IMR-90 (cell line): ENCODE measurements around the gene BEAN1. TPM values are rescaled to one million over a fixed set of nuclear protein-coding genes. Genes with fewer than 3 reads are reported as not detected.

Experiments
- ATAC-seq: fragments of 200-7000 bp; cut with Tn5 transposase; 2 replicates; pipeline ENCODE4 v1.9.1; 2020; ENCODE audit warnings: low read depth, mild to moderate bottlenecking, moderate library complexity
- BruUV-seq: library from RNA; stranded (reverse); fragments of 400-500 nt; replicated peaks from 2 replicates; lab custom pipeline; 2021; lab: Mats Ljungman, UMichigan
- CTCF ChIA-PET: fragments of 300-600 bp; formaldehyde crosslinking; extraction: SDS; loops from one replicate; lab custom pipeline; 2021; ENCODE audit warnings: antibody characterized with exemption; lab: Yijun Ruan, JAX
- POLR2A ChIA-PET: fragments of 300-600 bp; sonication (Branson Sonifier 250); formaldehyde crosslinking; loops from one replicate; lab custom pipeline; 2022; ENCODE audit warnings: antibody characterized with exemption; ENCODE audit not compliant: unreplicated experiment; lab: Charles Lee
- DNase-seq: peaks from one replicate; pipeline ENCODE4 v3.0.0; 2013
- H2AFZ ChIP-seq: replicated peaks from 2 replicates; pipeline ENCODE3; 2013; ENCODE audit warnings: low read length, mild to moderate bottlenecking; ENCODE audit not compliant: poor library complexity
- H2AK5ac ChIP-seq: 2 replicates; pipeline ENCODE4 v1.6.1; 2013; ENCODE audit warnings: low read depth, low read length, inconsistent platforms
- H2AK9ac ChIP-seq: replicated peaks from 2 replicates; pipeline ENCODE3; 2013; ENCODE audit warnings: mild to moderate bottlenecking, low read depth, low read length, moderate library complexity; ENCODE audit not compliant: poor library complexity
- H2BK120ac ChIP-seq: 2 replicates; pipeline ENCODE4 v1.6.1; 2013; ENCODE audit warnings: low read depth, low read length, inconsistent platforms
- H2BK15ac ChIP-seq: 3 replicates; pipeline ENCODE4 v1.6.1; 2013; ENCODE audit warnings: low read depth, low read length, inconsistent platforms
- H2BK20ac ChIP-seq: 2 replicates; pipeline ENCODE4 v1.6.1; 2013; ENCODE audit warnings: low read depth, mild to moderate bottlenecking, inconsistent platforms, low read length, moderate library complexity
- H2BK5ac ChIP-seq: 2 replicates; pipeline ENCODE4 v1.6.1; 2013; ENCODE audit warnings: mild to moderate bottlenecking, low read depth, low read length, inconsistent platforms; ENCODE audit not compliant: poor library complexity, severe bottlenecking
- H3K14ac ChIP-seq: replicated peaks from 2 replicates; pipeline ENCODE4 v1.6.1; 2013; ENCODE audit warnings: low read depth, low read length, inconsistent platforms
- H3K18ac ChIP-seq: 2 replicates; pipeline ENCODE4 v1.6.1; 2013; ENCODE audit warnings: low read depth, low read length, control low read depth
- H3K23ac ChIP-seq: 2 replicates; pipeline ENCODE4 v1.6.1; 2013; ENCODE audit warnings: low read depth, low read length, inconsistent platforms
- H3K27ac ChIP-seq: 2 replicates; pipeline ENCODE4 v1.5.1; 2013; ENCODE audit warnings: mild to moderate bottlenecking, control low read depth, low read length; ENCODE audit not compliant: insufficient read depth
- H3K27me3 ChIP-seq: 2 replicates; pipeline ENCODE4 v1.6.1; 2013; ENCODE audit warnings: low read length; ENCODE audit not compliant: control insufficient read depth, insufficient read depth
- H3K36me3 ChIP-seq: 2 replicates; pipeline ENCODE4 v1.6.1; 2013; ENCODE audit warnings: low read length, mixed read lengths; ENCODE audit not compliant: control insufficient read depth, insufficient read depth
- H3K4ac ChIP-seq: 2 replicates; pipeline ENCODE4 v1.6.1; 2013; ENCODE audit warnings: low read depth, low read length, inconsistent platforms
- H3K4me1 ChIP-seq: 2 replicates; pipeline ENCODE4 v1.6.1; 2013; ENCODE audit warnings: low read length, mixed read lengths; ENCODE audit not compliant: control insufficient read depth, insufficient read depth
- H3K4me2 ChIP-seq: 2 replicates; pipeline ENCODE4 v1.6.1; 2013; ENCODE audit warnings: low read depth, mild to moderate bottlenecking, control low read depth, low read length, moderate library complexity
- H3K4me3 ChIP-seq: 2 replicates; pipeline ENCODE4 v1.5.1; 2013; ENCODE audit warnings: low read depth, mild to moderate bottlenecking, control low read depth, low read length, moderate library complexity; ENCODE audit not compliant: insufficient read depth
- H3K56ac ChIP-seq: 2 replicates; pipeline ENCODE4 v1.6.1; 2013; ENCODE audit warnings: low read length, inconsistent platforms; ENCODE audit not compliant: insufficient read depth; ENCODE audit errors: extremely low read depth
- H3K79me1 ChIP-seq, 2 experiments: 2 replicates each; pipeline ENCODE4 v1.6.1; 2013; ENCODE audit warnings: low read length in 2 of 2, inconsistent platforms in 1 of 2, low read depth in 1 of 2
- H3K9ac ChIP-seq: 2 replicates; pipeline ENCODE4 v1.6.1; 2013; ENCODE audit warnings: low read depth, low read length, control low read depth
- H3K9me1 ChIP-seq: 2 replicates; pipeline ENCODE4 v1.6.1; 2013; ENCODE audit warnings: low read length, inconsistent platforms; ENCODE audit not compliant: insufficient read depth
- H3K9me3 ChIP-seq: 2 replicates; pipeline ENCODE4 v1.6.1; 2013; ENCODE audit warnings: low read length; ENCODE audit not compliant: control insufficient read depth, insufficient read depth
- H4K20me1 ChIP-seq: 2 replicates; pipeline ENCODE4 v1.6.1; 2013; ENCODE audit warnings: low read length, inconsistent platforms; ENCODE audit not compliant: insufficient read depth
- H4K5ac ChIP-seq: 2 replicates; pipeline ENCODE4 v1.6.1; 2013; ENCODE audit warnings: mild to moderate bottlenecking, low read depth, low read length, control low read depth
- H4K8ac ChIP-seq, 2 experiments: 2 replicates each; pipeline ENCODE4 v1.6.1; 2013; ENCODE audit warnings: low read depth in 2 of 2, low read length in 2 of 2, control low read depth in 1 of 2, inconsistent platforms in 1 of 2
- H4K91ac ChIP-seq: 2 replicates; pipeline ENCODE4 v1.6.1; 2013; ENCODE audit warnings: low read depth, low read length, inconsistent platforms; ENCODE audit not compliant: insufficient read depth
- CHD1 ChIP-seq: IDR thresholded peaks from 2 replicates; pipeline ENCODE4 v1.6.1; 2012; ENCODE audit warnings: low read depth, low read length, improper control_type of control experiment
- ELK1 ChIP-seq: fragments of 150-350 bp; IDR thresholded peaks from 2 replicates; pipeline ENCODE4 v1.6.1; 2016; ENCODE audit warnings: low read depth, mild to moderate bottlenecking, low read length, moderate library complexity, borderline replicate concordance
- MXI1 ChIP-seq: IDR thresholded peaks from 2 replicates; pipeline ENCODE4 v1.6.1; 2012; ENCODE audit warnings: low read depth, mild to moderate bottlenecking, low read length, moderate library complexity, borderline replicate concordance
- NFE2L2 ChIP-seq: fragments of 150-350 bp; IDR thresholded peaks from 2 replicates; pipeline ENCODE4 v1.6.1; 2016; ENCODE audit warnings: low read depth, mild to moderate bottlenecking, low read length
- RAD21 ChIP-seq: IDR thresholded peaks from 2 replicates; pipeline ENCODE4 v1.6.1; 2012; ENCODE audit warnings: low read length, improper control_type of control experiment
- RCOR1 ChIP-seq: IDR thresholded peaks from 2 replicates; pipeline ENCODE4 v1.6.1; 2012; ENCODE audit warnings: mild to moderate bottlenecking, low read length, improper control_type of control experiment; ENCODE audit not compliant: insufficient replicate concordance
- RFX5 ChIP-seq: IDR thresholded peaks from 2 replicates; pipeline ENCODE4 v1.8.0; 2012; ENCODE audit warnings: low read depth, mild to moderate bottlenecking, low read length, moderate library complexity
- WGBS, 2 experiments: methylation state at CpG; one replicate each; pipeline versions ENCODE4 v1.1.5 to v1.1.7; 2013; ENCODE audit warnings: missing lambda C conversion rate in 2 of 2; ENCODE audit not compliant: insufficient read length in 1 of 2; ENCODE audit errors: extremely low coverage in 2 of 2; 5-methylcytosine and 5-hydroxymethylcytosine counted together
- dilution Hi-C: fragments of 300-500 bp; cut with HindIII; formaldehyde crosslinking; loops from one replicate; pipeline ENCODE4 v1.14.3; 2018; ENCODE audit warnings: low sequenced_read_pairs; ENCODE audit not compliant: unreplicated experiment
- in situ Hi-C: fragments of 300-500 bp; cut with MboI; formaldehyde crosslinking; loops from 3 replicates; pipeline ENCODE4 v1.14.3; 2019; ENCODE audit warnings: low sequenced_read_pairs, inconsistent platforms, mixed read lengths
- intact Hi-C: fragments of 100-400 bp; cut with micrococcal nuclease; formaldehyde crosslinking; loops from 2 replicates; pipeline ENCODE4 v1.10.0; 2022
- polyA plus RNA-seq, 3 experiments: library from polyadenylated mRNA; depleted of rRNA; stranded (reverse); fragments of >200 nt; gene quantifications; 2 replicates each; pipeline ENCODE4 v1.2.3, GENCODE V29; 2012; ENCODE audit warnings: low replicate concordance in 1 of 3
- total RNA-seq: library from RNA; depleted of rRNA; stranded (reverse); fragments of >200 nt; gene quantifications from 2 replicates; pipeline ENCODE4 v1.2.3, GENCODE V29; 2012

The BEAN1 gene
- total and polyA plus RNA-seq, 2 of the 4 experiments (the other 2 are of a cell fraction) = not detected

GRCh38 chr16:66428682-66429251 is 1.7 kb downstream of the BEAN1 start (continued):
- TF ChIP-seq ELK1 = no peak
- no peak for TF ChIP-seq RAD21
- TF ChIP-seq CHD1 = no peak
- TF ChIP-seq RCOR1 = no peak

- WGBS, 2 experiments = 59% methylated on average over 4 of the region's 9 CpGs; no CpG with 5 or more reads in 1 of the 2 experiments
- intact Hi-C loops (no loop called here), dilution Hi-C loops (no loop called here), in situ Hi-C loops (no loop called here)
- Histone ChIP-seq H3K79me1 (no peaks in the 10 kb centered on the region), H3K27ac (no peak overlapping the region), H2BK120ac (no peak overlapping the region), H3K9me3 (no peaks in the 10 kb centered on the region), H3K14ac (no peak overlapping the region), H3K4ac (no peak overlapping the region), H3K56ac (no peak overlapping the region), H2BK15ac (no peak overlapping the region), H3K9me1 (no peaks in the 10 kb centered on the region), H3K4me2 (no peak overlapping the region), H2AK9ac (no peak overlapping the region), H4K20me1 (no peaks in the 10 kb centered on the region), H3K18ac (no peak overlapping the region), H4K91ac (no peak overlapping the region), H3K4me1 (peaks cover 5% of the 10 kb centered on the region), H2AFZ (no peak overlapping the region), H2BK5ac (no peak overlapping the region), H3K36me3 (no peaks in the 10 kb centered on the region), H3K23ac (no peak overlapping the region), H2AK5ac (no peak overlapping the region), H3K9ac (no peak overlapping the region), H3K27me3 (peaks cover 65% of the 10 kb centered on the region), H2BK20ac (no peak overlapping the region), H4K8ac (no peak overlapping the region), H3K4me3 (no peak overlapping the region), H4K5ac (no peak overlapping the region)
- POLR2A ChIA-PET = no interaction called here
- TF ChIP-seq NFE2L2 = no peak
- no peak for TF ChIP-seq RFX5
- no peak for TF ChIP-seq RAD21
- TF ChIP-seq ELK1 = no peak
- no peak for TF ChIP-seq CHD1
- TF ChIP-seq MXI1 = no peak
- ATAC-seq (no peak), DNase-seq (no peak)
- CTCF ChIA-PET = no interaction called here
- no TSS peak for BruUV-seq
These were observed 2.3 kb downstream of the BEAN1 start for GRCh38 chr16:66429290-66429962.
